HG03060 (cell line): ENCODE results near the gene TCF7L2.

Experiments
- ATAC-seq: cut with Tn5 transposase; IDR thresholded peaks from one replicate; pipeline ENCODE4 v1.9.1; 2021; ENCODE audit warnings: low read depth, moderate number of reproducible peaks; ENCODE audit not compliant: unreplicated experiment

Gene TCF7L2

DNA sequence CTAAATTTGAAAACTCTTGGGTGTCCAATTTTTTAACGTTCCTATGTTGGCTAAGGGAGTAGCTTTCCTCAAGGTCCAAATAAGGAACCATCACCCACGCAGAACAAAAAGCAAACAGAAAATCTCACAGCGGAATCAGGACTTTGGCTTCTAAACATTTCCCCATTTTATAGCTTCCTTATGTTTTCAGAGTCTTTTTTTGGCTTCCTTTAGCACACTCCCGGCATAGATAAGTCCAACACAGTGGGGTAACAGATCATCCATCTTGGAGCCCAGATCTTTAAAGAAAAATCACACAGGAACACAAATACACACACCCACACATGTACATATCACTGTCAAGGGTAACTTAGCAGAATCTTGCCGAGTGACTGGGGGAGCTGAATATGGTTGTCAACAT, 4.2 kb upstream of the TCF7L2 start:
- ATAC-seq, result no peak

DNA sequence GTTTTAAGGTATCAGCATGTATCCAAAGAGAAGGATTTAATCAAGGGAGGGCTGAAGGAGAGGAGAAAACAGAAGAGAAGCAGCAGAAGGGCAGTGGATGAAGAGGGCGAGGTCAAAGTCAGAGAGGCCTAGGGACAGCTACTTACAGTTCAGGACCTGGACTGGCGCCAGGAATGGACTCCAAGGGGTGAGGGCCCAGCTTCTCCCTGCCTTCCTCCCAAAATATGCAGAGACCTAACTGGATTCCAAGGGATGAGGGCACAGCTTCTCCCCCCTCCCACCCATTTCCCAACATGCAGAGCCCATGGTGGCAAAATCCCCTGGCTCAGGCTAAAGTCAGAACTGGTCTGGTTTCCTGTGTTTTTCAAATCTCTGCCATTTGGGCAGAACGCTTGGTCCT, 3.4 kb upstream of the TCF7L2 start:
- ATAC-seq, result no peak

DNA sequence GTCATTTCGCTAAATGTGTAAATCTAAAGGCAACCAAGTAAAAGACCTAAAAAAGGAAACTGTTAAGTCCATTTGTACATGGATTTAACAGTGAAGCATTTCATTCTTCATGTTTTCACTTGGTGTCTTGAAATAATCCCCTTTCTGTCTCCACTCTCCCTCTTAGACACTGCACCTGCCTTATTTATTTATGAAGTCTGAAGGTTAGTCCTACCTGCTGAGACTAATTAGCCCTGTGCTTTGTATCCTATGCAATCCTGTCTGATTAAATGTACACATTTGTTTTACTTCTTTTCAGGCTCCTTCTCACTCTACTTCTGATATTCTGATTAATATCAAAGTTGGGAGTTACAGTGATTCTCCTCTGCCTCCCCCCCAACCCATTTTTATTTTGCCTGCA, 1.9 kb upstream of the TCF7L2 start:
- ATAC-seq, result no peak

DNA sequence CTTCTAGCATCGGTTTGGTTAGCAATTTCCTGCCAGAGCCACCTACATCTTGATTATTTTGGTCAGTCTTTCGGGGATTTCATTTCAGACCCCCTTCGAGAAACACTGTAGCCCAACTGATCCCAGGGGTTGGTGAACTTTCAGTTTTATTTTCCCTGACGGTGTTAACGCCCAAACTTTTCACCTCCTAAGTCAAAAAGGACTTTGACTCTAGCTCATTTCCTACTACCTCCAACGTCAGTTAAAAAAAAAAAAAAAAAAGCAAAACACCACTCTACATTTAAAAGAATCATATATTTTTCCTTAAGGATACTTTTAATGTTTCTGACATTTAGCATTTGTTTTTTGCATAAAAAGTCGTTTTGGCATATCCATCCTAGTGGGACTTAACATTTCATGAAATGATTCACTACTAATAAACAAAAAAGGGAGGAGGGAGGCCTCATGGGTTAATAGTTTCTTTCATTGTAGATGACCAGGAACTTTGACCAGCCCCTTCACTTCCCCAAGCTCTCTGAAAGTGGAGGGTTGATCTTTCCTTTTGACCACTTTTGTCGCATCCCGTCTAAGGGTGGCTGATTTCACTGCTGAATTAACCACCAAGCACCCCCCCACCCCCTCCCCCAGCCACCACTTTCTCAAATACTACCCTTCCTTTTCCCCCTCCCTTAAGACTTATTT, 764 bp upstream of the TCF7L2 start:
- no peak for ATAC-seq

DNA sequence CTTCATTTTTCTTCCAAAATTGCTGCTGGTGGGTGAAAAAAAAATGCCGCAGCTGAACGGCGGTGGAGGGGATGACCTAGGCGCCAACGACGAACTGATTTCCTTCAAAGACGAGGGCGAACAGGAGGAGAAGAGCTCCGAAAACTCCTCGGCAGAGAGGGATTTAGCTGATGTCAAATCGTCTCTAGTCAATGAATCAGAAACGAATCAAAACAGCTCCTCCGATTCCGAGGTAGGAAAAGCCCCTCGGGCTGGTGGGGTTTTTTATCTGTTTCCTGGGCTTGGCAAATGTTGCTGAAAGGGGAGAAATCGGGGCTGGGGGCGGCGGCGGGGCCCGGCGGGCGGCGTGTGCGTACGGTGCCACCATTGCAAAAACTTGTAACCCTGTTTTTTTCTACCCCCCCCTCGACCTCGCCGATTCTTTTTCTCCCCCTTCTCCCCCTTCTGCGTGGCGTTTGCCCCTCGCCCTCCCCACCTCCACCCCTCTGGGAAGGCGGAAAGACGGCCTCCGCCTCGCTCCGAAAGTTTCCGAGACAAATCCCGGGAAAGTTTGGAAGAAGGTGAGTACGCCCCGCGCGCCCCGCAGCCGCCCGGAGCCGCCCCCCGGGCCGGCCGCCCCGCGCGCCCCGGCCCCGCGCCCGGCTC, 789 bp downstream of the TCF7L2 start:
- ATAC-seq, result no peak

DNA sequence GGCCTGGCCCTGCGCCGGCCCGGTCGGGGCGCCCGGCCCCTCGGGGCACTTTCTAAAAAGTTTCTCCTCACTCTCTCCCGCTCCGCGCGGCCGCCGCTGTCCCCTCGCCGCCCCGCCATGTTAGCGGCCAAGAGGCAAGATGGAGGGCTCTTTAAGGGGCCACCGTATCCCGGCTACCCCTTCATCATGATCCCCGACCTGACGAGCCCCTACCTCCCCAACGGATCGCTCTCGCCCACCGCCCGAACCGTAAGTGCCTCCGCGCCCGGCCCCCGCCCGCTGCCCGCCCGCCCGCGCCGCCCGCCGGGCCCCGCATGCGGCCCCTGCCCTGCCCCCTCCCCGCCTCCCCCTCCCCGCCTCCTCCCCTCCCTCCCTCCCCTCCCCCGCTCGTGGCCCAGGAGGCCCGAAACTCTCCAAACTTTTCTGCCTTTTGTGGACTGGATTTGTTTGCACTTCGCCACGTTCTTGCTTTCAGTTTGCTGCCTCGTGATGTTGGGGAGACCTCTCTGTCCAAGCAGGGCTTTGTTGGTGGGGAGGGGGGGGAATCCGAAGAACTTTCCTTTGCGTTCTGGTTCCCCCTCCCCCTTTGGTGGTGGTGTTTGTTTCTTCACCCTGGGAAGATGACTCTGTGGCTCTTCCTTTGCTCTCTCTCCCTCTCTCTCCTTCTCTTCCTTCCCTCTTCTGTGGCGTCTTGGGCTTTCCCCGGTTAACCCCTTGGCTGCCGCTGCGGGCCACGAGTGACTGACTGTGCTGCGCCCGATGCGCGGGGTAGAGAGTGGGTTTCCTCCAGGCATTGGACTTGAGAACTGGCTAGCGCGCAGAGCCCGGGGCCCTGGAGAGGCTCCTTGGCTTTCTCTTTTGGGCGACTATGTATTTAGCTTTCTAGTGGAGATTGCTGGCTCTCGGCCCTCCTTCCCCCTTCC, 1.6 kb downstream of the TCF7L2 start:
- ATAC-seq, result no peak

DNA sequence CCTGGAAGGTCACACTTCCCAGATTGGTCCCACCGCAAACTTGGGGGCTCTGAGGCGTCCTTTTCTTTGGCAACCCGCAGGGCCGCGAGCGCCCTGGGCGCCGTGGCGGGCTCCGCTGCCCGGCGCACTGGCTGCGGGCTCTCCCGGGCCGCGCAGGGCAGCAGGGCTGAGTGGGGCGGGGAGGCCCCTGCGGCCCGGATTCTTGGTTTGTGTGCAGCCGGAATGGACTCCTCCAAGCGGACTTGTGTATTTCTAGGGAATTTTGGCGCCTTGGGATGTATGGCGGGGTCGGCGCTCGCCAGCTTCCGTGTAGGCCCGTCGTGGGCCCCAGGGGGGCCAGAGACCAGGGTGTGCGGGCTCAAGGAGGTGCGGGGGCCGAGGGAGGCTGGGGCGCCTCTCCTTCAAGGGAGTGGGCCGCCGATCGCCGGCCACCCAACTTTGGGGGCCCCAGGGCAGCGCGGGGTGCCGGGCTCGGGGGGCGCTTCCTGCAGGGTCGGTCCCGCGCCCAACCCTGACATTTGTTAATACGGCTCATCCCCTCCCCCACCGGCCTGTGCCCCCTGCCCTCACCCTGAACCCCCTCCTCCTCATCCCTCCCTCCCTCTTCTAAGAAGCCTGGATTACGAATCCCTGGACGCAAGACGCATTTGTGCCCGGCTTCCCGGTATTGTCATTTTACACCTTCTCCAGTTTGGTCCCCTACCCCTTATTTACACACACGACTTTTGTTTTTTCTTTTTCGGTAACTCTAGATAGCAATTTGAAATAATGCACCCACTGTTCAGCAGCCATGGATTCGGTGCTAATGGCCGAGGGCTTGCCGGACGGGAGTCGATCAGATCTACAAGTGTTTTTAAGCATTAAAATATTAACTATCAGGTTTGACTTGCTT, 2.5 kb downstream of the TCF7L2 start:
- ATAC-seq, result no peak

DNA sequence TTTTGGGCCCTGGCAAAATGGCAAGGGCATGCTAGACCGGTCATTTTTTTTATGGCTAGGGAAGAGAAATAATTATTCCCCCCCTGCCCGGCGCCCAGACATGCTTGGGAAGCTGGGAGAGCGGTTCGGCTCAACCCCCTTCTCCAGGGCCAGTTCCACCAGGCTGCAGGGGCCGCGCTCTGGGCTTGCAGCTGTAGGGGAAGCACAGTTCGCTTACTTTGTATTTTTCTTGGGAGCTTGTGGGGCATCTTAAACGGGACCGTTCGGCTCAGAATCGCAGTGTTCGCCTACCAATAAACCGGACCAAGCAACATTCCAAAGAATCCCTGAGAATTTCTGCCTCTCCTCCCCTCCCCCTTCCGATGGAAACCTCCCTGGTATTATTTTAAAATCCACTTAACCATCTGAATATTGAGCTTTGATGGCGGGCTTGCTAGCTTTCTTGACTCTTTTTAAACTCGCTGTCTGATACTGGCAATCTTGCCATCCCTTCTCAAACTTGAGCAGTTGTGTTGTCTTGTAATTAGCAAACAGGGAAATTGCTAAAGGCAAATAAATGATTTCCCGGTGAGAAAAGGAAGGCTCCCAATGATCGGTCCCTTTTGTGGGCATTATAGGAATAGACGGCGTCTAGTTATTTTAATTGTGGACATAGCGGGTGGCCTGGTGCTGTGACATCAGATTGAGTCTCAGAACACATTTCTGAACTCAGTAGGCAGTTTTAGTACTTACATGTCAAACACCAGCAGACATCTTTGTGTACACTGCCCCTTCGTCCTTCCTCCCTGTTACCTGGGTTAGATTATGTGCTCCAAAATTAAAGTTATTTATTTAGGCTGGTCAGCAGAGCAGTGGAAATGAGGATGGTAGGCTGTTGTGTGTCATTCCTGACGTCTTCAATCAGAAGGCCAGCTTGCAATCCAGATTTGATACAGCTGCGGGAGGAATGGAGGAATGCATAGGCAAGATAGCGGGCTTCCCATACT, 3.4 kb downstream of the TCF7L2 start:
- no peak for ATAC-seq

DNA sequence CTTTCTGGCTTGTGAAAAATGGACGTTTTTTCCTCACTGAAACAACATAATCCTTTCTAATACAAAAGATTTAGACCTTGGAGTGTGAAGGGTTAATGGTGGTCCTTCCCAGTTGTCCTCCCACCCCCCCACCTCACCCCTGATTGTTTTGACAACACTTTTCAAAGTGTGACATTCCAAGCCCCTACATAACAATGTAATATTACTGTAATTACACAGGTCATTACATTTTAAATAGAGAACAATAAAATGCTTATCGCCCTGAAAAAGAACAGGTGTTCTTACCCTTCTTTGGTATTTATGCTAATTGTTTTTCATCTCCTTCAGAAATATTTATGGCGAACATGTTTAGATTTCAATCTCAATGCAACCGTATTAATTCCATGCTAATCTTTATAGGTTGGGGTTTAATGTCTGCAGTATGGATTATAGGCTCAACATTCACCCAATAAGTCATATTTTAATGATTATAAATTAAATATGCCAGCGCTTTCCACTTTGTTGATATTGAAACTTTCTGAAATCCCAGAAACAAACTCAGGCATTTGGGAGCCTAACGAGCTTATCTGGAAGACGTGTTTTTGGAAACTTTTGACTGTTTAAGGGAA, 5.0 kb downstream of the TCF7L2 start:
- no peak for ATAC-seq

DNA sequence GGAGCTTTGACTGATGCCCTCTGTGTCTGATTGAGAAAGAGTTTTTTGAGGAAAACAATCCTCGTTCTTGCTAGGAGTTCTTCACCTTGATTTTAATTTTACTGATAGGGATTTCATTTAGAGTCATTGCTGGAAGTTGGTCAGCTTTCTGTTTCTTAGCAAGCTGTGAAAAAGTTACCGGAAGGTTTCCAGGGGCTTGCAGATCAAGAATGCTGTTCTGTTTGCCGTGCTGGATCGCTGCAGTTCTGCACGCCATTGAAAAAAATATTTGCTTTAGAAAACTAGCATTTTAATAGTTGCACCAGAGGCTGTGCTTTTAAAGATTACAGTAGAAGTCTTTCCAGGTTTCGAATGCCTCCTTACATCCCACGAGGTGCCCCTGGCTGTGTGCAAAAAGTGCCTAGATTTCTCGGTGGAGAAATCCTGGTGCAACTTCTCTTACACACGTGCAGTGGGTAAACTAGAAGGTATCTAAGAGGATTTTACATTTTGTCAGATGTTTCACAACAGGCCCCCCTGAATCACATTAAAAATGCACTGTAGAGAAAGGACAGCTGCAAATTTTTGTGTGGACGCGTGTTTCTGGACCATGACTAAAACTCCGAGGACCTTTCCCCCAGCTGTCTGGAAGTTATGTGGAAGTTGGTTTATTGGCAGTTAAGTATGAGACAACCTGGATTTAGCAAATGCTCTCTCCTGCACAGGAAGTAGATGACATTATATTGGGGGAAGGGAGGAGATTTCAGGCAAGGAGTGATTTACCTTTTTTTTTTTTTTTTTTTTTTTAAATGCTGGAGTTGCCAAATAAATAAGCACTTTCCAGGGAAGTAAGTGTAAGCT, 5.8 kb downstream of the TCF7L2 start:
- no peak for ATAC-seq

DNA sequence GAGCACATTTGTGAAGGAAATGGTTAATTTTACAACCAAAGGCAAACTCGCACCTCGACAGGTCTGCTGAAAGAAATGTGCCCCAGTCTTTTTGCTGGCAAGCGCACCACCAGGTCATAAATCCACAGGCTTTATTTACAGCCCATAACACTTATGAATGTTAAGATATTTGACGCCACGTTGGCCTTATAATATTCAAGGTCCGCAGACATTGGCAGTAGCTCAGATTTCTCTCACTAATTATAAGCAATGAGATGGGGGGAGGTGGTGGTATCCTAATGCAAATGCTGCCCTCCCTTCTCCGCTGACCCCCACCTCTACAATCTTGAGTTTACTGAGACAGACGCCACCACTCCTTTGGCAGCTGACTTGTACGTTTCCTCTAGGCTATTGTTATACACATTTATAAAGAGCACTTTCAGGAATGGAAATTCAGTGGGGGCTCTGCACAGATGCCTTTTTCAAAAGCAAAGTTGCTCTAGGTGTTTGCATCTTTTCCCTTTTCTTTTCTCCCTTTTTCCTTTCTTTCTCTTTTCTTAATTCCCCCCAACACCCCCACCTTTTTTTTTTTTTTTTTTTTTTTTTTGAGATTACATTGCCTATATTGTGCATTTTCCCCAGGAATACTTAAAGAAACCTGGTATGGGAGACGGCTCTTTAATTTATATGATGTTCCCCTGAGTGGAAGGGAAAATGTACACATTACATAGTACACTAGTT, 6.7 kb downstream of the TCF7L2 start:
- no peak for ATAC-seq

DNA sequence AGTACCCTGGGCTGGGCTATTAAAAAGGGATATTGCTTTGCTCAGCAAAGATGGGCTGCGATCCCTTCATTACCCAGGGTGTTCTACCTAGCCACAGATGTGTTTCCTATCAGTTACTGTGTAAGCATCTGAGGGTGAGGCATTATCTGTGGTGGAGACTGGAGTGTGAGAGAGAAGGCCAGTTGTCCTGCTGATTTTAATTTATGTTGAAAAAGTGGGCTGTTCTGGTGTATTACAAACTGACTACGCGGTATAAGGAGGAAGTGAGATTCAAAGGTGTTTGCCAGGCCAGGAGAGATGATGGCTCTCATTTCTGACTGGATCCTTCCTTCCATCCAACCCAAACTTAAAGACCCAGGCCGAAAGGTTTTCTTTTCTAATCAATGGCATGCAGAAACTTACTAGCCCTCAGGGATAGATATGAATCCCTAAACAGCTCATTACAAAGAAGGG, 7.6 kb downstream of the TCF7L2 start:
- ATAC-seq, result no peak

DNA sequence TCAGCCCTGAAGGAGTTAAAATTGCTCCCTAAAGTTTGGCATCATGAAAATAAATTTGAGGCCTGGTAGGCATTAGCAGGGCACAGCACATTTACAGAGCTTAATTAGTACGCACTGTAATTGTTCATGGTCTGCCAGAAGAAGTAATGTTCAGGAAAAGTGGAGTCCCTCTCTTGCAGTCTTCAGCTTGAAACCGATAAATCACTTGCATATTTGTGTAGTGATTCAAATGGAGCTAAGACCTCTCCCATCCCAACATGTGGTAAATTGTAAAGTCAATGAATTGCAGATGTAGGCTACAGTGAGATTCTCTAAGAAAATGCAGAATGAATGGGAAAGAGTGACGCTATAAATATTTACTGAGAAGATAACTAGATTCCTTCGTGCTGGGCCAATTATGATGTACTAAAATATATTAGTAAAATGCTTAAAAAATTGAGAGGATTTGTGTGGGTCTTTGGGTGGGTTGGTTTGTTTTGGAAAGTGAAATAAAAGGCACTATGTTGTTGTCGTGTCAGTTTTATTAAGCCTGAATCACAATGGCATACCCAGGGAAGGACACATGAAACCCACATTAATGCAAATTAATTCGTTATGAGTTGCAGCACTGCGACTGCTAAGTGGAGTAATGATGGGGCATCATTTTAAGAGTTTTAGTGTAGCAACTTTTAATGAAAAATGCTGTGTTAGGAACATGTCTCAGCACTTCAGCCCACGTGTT, 8.4 kb downstream of the TCF7L2 start:
- no peak for ATAC-seq

DNA sequence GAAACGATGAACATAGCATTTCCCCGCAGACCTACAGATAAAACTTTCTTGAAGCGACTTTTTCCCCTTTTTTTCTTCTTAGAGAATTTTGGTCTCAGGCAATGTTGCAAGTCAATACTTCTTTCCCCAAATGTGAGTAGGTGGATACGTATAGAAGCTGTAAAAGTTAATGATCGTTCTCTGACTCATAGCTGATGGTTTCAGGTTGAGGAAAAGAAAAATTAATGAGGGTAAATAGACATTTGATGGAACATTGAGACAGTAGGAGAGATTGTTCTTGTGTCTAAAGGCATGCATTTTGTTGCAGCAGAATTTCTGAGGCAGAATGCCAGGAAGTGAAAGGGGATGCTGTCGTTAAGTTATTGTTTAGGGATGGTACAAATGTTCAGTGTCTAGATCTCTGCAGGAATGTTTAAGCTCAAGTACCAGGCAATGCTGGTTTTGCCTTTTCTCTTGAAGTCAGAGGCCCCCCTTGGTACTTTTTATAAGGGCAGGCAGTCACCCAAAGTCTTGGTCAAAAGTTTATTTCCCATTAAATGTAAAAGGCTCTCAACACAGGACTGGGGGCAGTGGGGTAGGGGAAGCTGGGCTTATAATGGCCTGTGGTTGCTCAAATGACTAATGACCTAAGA, 9.3 kb downstream of the TCF7L2 start:
- no peak for ATAC-seq

DNA sequence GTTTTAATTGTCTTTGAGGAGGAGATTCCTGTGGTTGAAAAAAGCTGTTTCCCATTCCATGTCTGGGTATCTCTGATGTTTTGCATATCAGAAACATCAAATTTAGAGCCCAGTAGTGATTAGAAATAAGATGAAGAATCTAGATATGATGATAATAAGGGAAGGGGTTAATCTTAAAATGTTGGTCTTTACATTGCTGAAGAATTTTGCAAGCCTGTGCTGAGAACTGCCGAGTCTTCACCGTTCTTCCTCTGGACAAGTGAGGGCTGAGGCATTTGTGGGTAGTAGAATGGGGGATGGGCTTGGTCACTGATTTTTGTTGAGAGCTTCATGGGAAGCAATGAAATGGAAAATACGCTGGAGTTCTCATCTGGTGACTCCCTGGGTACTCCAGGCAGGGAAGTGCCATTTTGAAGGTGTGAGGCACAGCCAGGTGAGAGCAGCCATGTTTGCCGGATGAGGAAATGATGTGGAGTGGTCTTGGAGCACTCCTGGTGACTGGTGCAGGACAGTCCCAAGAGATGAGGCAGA, 10.2 kb downstream of the TCF7L2 start:
- ATAC-seq, result no peak

DNA sequence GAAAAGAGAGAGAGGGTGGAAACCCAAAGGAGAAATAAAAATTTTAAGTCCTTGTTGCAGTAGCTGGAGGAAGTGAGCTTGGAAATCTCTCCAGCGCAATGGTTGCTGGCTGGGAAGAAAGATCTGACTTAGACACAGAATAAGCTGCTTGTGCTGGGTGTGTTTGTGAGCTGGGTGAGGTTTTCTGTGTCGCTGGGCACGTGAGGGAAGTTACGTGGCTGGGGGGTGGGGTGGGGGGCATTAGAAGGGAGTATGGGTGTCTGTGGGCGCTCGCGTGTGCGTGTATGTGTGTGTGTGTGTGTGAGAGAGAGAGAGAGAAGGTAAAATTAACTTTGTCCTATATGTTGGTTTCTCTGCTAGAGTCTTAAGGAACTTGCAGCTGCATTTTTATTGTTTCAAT, 11.6 kb downstream of the TCF7L2 start:
- no peak for ATAC-seq
